NCI-H1694 treated with DMSO at 0.1 percent for 48 hours (cell line): ENCODE measurements around the gene MT1X.
"Not testable (repeated sequence)": the region's sequence is repeated elsewhere in the genome, so short reads cannot be mapped to it uniquely, and the experiment has no call there.

ENCODE experiments used
- DNase-seq: peaks from one replicate; lab custom pipeline; 2025; lab: John Stamatoyannopoulos, UW

MT1X gene

DNA sequence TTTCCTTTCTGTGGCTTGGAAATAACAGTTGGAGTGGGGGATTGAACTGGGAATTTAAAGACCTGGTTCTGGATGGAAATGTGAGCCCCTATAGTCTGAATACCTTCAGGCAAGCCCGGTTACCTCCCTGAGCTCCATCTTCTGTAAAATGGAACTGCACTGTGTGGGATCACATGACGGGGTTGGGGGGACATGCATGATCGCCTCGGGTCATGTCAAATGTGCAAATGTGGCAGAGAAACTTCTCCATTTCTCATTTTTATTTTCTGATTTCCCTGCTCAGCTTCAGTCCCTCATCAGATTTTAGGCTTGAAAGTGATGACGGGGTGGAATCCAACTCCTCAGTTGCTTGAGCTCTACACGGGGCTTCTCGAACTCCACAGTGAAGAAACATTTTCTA, 29.1 kb upstream of the MT1X start:
- no peak for DNase-seq

DNA sequence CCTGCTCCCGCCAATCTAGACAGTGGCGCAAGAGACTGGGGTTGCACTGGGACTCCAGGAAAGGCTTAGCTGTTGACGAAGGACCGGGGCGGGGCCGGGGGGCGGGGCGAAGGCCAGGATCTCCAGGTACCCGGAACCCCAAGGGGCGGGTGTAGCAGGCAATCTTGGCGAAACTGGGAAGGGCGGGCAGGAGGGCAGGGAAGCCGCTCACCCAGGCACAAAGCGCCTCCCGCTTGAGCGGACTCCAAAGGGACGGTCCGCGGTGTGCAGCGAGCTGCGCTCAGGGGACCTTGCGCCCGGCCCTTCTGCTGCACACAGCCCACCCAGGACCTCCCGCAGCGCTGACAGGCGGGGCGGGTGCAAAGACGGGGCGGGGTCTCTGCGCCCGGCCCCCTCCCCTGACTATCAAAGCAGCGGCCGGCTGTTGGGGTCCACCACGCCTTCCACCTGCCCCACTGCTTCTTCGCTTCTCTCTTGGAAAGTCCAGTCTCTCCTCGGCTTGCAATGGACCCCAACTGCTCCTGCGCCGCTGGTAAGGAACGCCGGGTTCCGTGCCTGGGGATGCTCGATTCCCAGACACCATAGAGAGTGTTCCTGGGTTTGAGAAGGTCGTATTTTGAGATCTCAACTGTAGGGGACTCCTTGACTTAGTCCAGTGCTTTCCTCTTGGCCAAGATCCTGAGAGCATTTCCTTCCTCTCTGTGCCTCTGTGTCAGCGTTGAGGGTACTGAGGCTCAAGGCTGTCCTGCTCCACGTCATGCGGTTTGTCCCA, 24.5 kb upstream of the MT1X start, which contains the start of gene MT1F:
TSS of gene MT1F (plus strand) at position 405 of the 772 bp plus-strand sequence. CDS start at position 505, 100 bp downstream.
- DNase-seq: peak; percentile 52

DNA sequence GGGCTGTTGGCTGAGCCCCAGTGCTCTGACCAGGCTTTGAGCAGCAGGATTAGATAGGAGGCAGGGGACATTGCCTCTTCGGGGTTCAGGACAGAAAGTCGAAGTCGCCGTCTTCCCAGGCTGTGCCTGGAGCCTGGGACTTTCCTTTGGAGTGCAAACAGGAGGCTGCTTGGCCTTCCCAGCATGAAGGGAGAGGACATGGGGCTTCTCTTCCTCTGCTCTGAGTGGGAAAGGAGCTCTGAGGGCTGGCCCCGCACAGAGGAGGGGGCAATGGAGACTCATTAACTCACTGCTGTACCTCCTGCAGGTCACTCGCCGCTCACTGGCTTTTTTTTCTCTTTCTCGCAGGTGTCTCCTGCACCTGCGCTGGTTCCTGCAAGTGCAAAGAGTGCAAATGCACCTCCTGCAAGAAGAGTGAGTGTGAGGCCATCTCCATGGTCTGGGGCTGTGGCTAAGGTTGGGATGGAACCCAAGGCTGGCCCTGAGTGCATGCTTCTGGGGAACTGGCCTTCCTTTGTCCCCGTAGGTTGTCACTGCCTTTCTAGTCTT, 23.9 kb upstream of the MT1X start:
- DNase-seq: no peak

DNA sequence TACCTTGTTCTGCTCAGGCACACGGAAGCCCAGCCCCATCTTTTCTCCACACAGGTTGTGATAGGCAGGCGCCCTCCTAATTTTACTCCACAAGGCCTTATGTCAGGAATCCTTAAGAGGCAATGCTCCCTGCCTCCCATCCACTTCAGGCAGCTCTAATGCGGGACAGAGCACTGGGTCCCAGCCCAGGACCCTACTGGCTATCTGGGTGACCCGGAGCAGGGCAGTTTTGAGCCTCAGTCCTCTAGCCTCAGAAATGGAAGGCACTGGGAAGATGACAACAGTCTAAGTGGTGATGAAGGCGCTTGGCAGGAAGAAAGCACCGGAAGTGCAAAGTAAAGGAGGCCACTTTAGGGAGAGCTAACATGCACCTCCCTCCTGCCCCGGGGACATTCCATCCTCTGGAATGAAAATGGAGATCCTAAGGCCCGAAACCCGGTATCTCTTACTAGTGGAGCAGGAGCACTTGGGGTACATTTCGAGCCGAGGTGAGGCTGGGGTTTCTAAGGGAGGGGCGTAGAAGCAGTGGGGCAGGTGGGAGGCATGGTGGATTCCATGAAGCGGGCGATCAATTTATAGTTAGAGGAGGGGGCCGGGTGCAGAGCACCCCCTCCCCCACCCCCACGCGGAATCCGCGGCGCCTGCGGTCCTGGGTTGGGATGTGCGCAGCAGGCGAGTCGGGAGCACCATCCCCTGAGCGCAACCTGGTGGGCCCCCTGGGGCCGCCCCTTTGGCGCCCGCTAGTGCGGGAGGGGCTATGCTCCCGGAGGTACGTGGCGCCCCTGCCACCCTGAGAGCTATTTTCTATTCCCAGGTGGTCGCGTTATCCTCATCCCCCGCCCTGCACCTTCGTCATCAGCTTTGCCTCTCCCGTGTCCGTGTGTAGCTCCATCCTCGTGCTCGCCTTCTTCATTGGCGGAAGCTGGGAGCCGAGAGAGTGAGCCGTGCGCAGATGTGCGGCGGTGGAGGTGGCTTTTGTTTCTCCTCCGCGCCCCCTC, 19.6 kb upstream of the MT1X start:
- DNase-seq: no peak

DNA sequence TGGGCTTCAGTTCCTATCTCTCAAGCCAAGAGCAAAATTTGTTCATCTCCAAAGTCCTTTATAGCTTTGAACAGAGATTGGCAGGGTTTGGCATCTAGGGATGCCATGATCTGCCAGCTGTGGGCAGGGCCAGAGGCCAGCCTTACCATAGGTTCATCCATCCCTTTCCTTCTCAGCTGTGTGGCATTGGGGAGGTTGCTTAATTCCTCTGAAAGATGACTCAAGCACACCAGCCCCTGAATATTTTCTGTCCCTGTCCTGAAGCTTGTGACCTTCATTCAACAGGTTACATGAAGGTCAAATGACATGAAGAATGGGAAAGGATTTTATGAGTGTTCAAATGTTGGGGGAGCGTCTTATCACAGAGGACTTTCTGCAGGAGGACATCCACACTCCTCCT, 17.8 kb upstream of the MT1X start:
- no peak for DNase-seq

DNA sequence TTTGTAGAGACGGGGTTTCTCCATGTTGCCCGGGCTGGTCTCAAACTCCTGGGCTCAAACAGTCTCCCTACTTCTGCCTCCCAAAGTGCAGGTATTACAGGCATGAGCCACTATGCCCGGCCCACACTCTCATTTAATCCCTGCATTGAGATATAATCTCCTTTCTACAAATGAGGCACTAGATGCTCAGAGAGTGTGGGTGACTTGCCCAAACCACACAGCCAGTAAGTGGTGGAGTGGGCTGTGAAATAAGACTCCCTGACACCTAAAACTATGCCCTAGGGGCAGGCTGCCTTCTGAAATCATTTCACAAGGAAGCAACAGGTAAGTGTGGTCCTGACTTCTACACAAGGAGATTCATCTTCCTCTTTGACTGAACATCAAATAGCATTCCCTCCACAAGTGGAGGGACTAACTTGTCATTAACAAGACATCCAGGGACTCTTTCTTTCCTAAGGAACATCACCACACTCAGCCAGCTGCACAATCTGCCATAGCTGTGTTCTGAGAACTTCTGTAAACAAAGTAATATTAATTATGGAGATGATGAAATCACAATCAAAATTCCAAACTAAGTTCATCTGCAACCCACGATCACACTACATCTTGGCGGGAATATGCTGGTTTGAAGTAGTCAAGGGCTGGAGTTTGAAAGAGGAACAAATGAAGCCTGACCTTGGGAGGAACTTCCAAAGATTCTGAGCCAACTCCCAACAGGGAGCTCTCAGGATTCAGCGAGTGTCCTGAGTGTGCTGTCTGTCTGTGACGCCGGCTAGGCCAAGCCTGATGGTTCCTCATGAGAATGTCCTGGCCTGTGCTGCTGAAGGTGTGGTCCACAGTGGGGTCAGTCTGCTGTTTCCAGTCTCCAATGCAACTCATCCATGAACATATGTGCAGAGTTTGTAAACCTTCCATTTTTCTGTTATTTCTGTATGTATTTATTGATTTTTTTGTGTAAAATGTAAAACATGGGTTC, 16.7 kb upstream of the MT1X start:
- DNase-seq: not testable (repeated sequence)

DNA sequence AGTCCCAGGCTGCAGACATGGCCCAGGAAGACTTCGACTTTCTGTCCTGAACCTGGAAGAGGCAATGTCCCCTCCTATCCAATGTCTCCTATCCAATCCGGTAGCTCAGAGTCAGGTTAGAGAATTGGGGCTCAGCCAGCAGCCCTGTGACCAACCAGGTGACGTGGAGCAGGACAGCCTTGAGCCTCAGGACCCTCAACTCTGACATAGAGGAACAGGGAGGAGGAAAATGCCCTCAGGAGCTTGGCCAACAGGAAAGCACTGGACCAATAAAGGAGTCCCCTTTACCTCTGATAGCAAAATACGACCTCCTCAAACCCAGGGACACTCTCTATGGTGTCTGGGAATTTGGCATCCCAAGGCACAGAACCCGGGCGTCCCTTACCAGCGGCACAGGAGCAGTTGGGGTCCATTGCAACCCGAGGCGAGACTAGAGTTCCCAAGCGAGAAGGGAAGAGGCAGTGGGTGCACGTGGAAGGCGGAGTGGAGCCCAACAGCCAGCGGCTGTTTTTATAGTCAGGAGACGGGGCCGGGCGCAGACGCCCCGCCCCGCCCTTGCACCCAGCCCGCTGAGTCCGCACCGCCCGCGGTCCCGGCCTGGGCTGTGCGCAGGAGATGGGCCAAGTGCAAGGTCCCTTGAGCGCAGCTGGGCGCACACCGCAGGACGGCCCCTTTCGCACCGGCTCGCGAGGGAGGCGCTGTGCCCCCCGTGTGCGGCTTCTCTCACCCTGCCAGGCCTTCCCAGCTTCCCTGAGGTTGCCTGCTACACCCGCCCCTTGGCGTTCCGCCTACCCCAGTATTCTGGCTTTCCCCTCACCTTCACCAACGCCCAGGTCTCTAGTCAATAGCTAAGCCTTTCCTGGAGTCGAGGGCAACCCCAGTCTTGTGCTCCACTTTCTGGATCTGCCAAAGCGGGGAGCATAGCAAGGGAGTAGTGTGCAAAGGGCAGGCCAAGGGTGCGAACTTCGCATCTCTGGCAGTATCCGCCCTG, 14.4 kb upstream of the MT1X start, which contains the start of gene MT1G:
TSS of gene MT1G (minus strand) at position 485 of the 991 bp plus-strand sequence. CDS start at position 413, 72 bp downstream.
- DNase-seq: no peak

- DNase-seq: no peak
Observed at GRCh38 chr16:56669005-56669839, 13.0 kb upstream of the MT1X start, which contains the start of gene MT1H. TSS of gene MT1H (plus strand) at chr16:56669814. CDS start at chr16:56669885, 71 bp downstream.

DNA sequence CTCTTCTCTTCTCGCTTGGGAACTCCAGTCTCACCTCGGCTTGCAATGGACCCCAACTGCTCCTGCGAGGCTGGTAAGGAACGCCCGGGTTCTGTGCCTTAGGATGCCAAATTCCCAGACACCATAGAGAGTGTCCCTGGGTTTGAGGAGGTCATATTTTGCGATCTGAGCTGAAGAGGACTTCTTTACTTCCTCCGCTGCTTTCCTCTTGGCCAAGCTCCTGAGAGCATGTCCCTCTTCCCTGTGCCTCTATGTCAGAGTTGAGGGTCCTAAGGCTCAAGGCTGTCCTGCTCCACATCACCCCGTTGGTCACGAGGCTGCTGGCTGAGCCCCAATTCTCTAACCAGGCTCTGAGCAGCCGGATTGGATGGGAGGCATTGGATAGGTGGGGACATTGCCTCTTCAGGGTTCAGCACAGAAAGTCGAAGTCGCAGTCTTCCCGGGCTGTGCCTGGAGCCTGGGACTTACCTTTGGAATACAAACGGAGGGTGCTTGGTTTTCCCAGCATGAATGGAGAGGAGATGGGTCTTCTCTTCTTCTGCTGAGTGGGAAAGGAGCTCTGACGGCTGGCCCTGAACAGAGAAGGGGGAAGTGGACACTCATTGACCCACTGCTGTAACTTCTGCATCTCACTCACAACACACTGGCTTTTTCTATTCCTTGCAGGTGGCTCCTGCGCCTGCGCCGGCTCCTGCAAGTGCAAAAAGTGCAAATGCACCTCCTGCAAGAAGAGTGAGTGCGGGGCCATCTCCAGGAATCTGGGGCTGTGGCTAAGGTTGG, 12.2 kb upstream of the MT1X start:
- DNase-seq: no peak

DNA sequence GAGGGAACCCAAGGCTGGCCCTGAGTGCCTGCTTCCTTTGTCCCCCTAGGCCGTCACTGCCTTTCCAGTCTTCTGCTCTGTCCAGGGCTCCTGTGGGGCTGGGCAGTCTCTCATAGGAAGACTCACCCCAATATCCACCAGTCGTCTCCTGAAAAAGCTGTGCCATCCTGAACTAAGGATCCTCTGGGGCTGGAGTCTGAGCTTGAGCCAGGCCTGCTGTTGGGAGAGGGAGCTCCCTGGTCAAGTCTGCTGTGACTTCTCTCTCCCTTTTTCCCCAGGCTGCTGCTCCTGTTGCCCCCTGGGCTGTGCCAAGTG, 11.7 kb upstream of the MT1X start:
- DNase-seq: no peak

DNA sequence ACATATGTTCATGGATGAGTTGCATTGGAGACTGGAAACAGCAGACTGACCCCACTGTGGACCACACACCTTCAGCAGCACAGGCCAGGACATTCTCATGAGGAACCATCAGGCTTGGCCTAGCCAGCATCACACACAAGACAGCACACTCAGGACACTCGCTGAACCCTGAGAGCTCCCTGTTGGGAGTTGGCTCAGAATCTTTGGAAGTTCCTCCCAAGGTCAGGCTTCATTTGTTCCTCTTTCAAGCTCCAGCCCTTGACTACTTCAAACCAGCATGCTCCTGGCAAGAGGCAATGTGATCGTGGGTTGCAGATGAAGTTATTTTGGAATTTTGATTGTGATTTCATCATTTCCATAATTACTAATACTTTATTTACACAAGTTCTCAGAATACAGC, 10.6 kb upstream of the MT1X start:
- not testable (repeated sequence) for DNase-seq

DNA sequence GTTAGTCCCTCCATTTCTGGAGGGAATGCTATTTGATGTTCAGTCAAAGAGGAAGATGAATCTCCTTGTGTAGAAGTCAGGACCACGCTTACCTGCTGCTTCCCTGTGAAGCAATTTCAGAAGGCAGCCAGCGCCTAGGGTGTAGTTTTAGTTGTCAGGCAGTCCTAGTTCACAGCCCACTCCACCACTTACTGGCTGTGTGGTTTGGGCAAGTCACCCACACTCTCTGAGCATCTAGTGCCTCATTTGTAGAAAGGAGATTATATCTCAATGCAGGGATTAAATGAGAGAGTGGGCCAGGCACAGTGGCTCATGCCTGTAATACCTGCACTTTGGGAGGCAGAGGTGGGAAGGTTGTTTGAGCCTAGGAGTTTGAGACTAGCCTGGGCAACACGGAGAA, 10.1 kb upstream of the MT1X start:
- not testable (repeated sequence) for DNase-seq

- DNase-seq: peak; percentile 2
Observed at GRCh38 chr16:56672761-56673536, 9.3 kb upstream of the MT1X start.

- DNase-seq: no peak
Observed at GRCh38 chr16:56673921-56674320, 8.3 kb upstream of the MT1X start.

- not testable (repeated sequence) for DNase-seq
Observed at GRCh38 chr16:56674570-56674969, 7.7 kb upstream of the MT1X start.

GRCh38 chr16:56675685-56676210, 6.5 kb upstream of the MT1X start:
- no peak for DNase-seq

DNA sequence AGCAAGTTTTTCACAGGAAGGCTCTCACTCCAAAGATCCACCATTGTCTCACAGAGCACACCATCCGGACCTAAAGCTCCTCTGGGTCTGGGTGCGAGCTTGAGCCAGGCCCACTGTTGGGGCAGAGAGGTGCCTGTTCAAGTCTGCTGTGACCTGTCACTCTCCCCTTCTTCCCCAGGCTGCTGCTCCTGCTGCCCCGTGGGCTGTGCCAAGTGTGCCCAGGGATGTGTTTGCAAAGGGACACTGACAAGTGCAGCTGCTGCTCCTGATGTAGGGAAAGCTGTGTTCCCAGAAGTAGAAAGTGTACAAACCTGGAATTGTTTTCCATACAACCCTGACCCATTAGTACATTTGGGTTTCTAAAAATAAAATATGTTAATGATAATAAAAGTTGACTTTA, 4.8 kb upstream of the MT1X start:
- DNase-seq: no peak
